ENCODE measurements around the gene FMN1.

The FMN1 gene

GRCh38 chr15:33112541-33113105, 81.9 kb downstream of the FMN1 start:
- no peak overlapping the region for H3K4me3 ChIP-seq (ENCODE audit: insufficient read depth, low read depth, low read length)
- WGBS, 2 experiments, result 87 to 89% methylated on average over 5 of the region's 5 CpGs
- H3K27ac ChIP-seq (ENCODE audit: insufficient read depth, low read depth, low read length, poor library complexity, severe bottlenecking), result no peak overlapping the region
- no peaks in the 10 kb centered on the region for H3K27me3 ChIP-seq (ENCODE audit: control insufficient read depth, insufficient read depth, low read length, poor library complexity, severe bottlenecking)
- H3K36me3 ChIP-seq (ENCODE audit: control insufficient read depth, insufficient read depth, low read length), result no peaks in the 10 kb centered on the region
- H3K9me3 ChIP-seq (ENCODE audit: control insufficient read depth, low read length), result no peaks in the 10 kb centered on the region
- H3K4me1 ChIP-seq (ENCODE audit: control insufficient read depth, insufficient read depth, low read length), result no peaks in the 10 kb centered on the region

- Histone ChIP-seq H3K4me1 (ENCODE audit: control insufficient read depth, insufficient read depth, low read length) (no peaks in the 10 kb centered on the region), H3K36me3 (ENCODE audit: control insufficient read depth, insufficient read depth, low read length) (no peaks in the 10 kb centered on the region), H3K9me3 (ENCODE audit: control insufficient read depth, low read length) (no peaks in the 10 kb centered on the region), H3K27ac (ENCODE audit: insufficient read depth, low read depth, low read length, poor library complexity, severe bottlenecking) (no peak overlapping the region), H3K4me3 (ENCODE audit: insufficient read depth, low read depth, low read length) (no peak overlapping the region), H3K27me3 (ENCODE audit: control insufficient read depth, insufficient read depth, low read length, poor library complexity, severe bottlenecking) (no peaks in the 10 kb centered on the region)
- 36 to 37% methylated on average over 1 of the region's 1 CpG for WGBS, 2 experiments
Measured at GRCh38 chr15:33111041-33111451, 83.5 kb downstream of the FMN1 start.

GRCh38 chr15:33109345-33109744, 85.2 kb downstream of the FMN1 start:
- no peaks in the 10 kb centered on the region for H3K9me3 ChIP-seq (ENCODE audit: control insufficient read depth, low read length)
- no peak overlapping the region for H3K27ac ChIP-seq (ENCODE audit: insufficient read depth, low read depth, low read length, poor library complexity, severe bottlenecking)
- H3K4me1 ChIP-seq (ENCODE audit: control insufficient read depth, insufficient read depth, low read length), result no peaks in the 10 kb centered on the region
- no peaks in the 10 kb centered on the region for H3K36me3 ChIP-seq (ENCODE audit: control insufficient read depth, insufficient read depth, low read length)
- 94 to 100% methylated on average over 2 to 3 of the region's 4 CpGs for WGBS, 2 experiments
- no peak overlapping the region for H3K4me3 ChIP-seq (ENCODE audit: insufficient read depth, low read depth, low read length)
- H3K27me3 ChIP-seq (ENCODE audit: control insufficient read depth, insufficient read depth, low read length, poor library complexity, severe bottlenecking), result no peaks in the 10 kb centered on the region

- no peaks in the 10 kb centered on the region for H3K27me3 ChIP-seq (ENCODE audit: control insufficient read depth, insufficient read depth, low read length, poor library complexity, severe bottlenecking)
- H3K36me3 ChIP-seq (ENCODE audit: control insufficient read depth, insufficient read depth, low read length), result no peaks in the 10 kb centered on the region
- H3K4me3 ChIP-seq (ENCODE audit: insufficient read depth, low read depth, low read length), result no peak overlapping the region
- H3K27ac ChIP-seq (ENCODE audit: insufficient read depth, low read depth, low read length, poor library complexity, severe bottlenecking), result no peak overlapping the region
- H3K9me3 ChIP-seq (ENCODE audit: control insufficient read depth, low read length), result no peaks in the 10 kb centered on the region
- no peaks in the 10 kb centered on the region for H3K4me1 ChIP-seq (ENCODE audit: control insufficient read depth, insufficient read depth, low read length)
Measured at GRCh38 chr15:33108518-33108917, 86.0 kb downstream of the FMN1 start.

- Histone ChIP-seq H3K4me1 (ENCODE audit: control insufficient read depth, insufficient read depth, low read length) (no peaks in the 10 kb centered on the region), H3K9me3 (ENCODE audit: control insufficient read depth, low read length) (no peaks in the 10 kb centered on the region), H3K36me3 (ENCODE audit: control insufficient read depth, insufficient read depth, low read length) (no peaks in the 10 kb centered on the region), H3K4me3 (ENCODE audit: insufficient read depth, low read depth, low read length) (no peak overlapping the region), H3K27ac (ENCODE audit: insufficient read depth, low read depth, low read length, poor library complexity, severe bottlenecking) (no peak overlapping the region), H3K27me3 (ENCODE audit: control insufficient read depth, insufficient read depth, low read length, poor library complexity, severe bottlenecking) (no peaks in the 10 kb centered on the region)
- 92 to 95% methylated on average over 2 of the region's 2 CpGs for WGBS, 2 experiments
Measured at GRCh38 chr15:33107950-33108349, 86.6 kb downstream of the FMN1 start.

- no peak overlapping the region for H3K4me3 ChIP-seq (ENCODE audit: insufficient read depth, low read depth, low read length)
- no peaks in the 10 kb centered on the region for H3K4me1 ChIP-seq (ENCODE audit: control insufficient read depth, insufficient read depth, low read length)
- no peaks in the 10 kb centered on the region for H3K27me3 ChIP-seq (ENCODE audit: control insufficient read depth, insufficient read depth, low read length, poor library complexity, severe bottlenecking)
- WGBS, 2 experiments, result 100% methylated on average over 1 of the region's 2 CpGs
- no peak overlapping the region for H3K27ac ChIP-seq (ENCODE audit: insufficient read depth, low read depth, low read length, poor library complexity, severe bottlenecking)
- no peaks in the 10 kb centered on the region for H3K36me3 ChIP-seq (ENCODE audit: control insufficient read depth, insufficient read depth, low read length)
- no peaks in the 10 kb centered on the region for H3K9me3 ChIP-seq (ENCODE audit: control insufficient read depth, low read length)
Measured at GRCh38 chr15:33104212-33104611, 90.3 kb downstream of the FMN1 start.

- WGBS, 2 experiments, result 99 to 100% methylated on average over 1 to 2 of the region's 3 CpGs
- H3K4me3 ChIP-seq (ENCODE audit: insufficient read depth, low read depth, low read length), result no peak overlapping the region
- H3K27me3 ChIP-seq (ENCODE audit: control insufficient read depth, insufficient read depth, low read length, poor library complexity, severe bottlenecking), result no peaks in the 10 kb centered on the region
- H3K27ac ChIP-seq (ENCODE audit: insufficient read depth, low read depth, low read length, poor library complexity, severe bottlenecking), result no peak overlapping the region
- no peaks in the 10 kb centered on the region for H3K4me1 ChIP-seq (ENCODE audit: control insufficient read depth, insufficient read depth, low read length)
- H3K9me3 ChIP-seq (ENCODE audit: control insufficient read depth, low read length), result no peaks in the 10 kb centered on the region
- no peaks in the 10 kb centered on the region for H3K36me3 ChIP-seq (ENCODE audit: control insufficient read depth, insufficient read depth, low read length)
Measured at GRCh38 chr15:33101036-33101435, 93.5 kb downstream of the FMN1 start.

GRCh38 chr15:33100314-33100713, 94.2 kb downstream of the FMN1 start:
- no peaks in the 10 kb centered on the region for H3K36me3 ChIP-seq (ENCODE audit: control insufficient read depth, insufficient read depth, low read length)
- no peaks in the 10 kb centered on the region for H3K27me3 ChIP-seq (ENCODE audit: control insufficient read depth, insufficient read depth, low read length, poor library complexity, severe bottlenecking)
- 90 to 99% methylated on average over 2 to 3 of the region's 3 CpGs for WGBS, 2 experiments
- H3K4me1 ChIP-seq (ENCODE audit: control insufficient read depth, insufficient read depth, low read length), result no peaks in the 10 kb centered on the region
- H3K27ac ChIP-seq (ENCODE audit: insufficient read depth, low read depth, low read length, poor library complexity, severe bottlenecking), result no peak overlapping the region
- H3K9me3 ChIP-seq (ENCODE audit: control insufficient read depth, low read length), result no peaks in the 10 kb centered on the region
- no peak overlapping the region for H3K4me3 ChIP-seq (ENCODE audit: insufficient read depth, low read depth, low read length)

GRCh38 chr15:33099739-33100138, 94.8 kb downstream of the FMN1 start:
- H3K4me1 ChIP-seq (ENCODE audit: control insufficient read depth, insufficient read depth, low read length), result no peaks in the 10 kb centered on the region
- H3K27me3 ChIP-seq (ENCODE audit: control insufficient read depth, insufficient read depth, low read length, poor library complexity, severe bottlenecking), result no peaks in the 10 kb centered on the region
- no peaks in the 10 kb centered on the region for H3K9me3 ChIP-seq (ENCODE audit: control insufficient read depth, low read length)
- H3K4me3 ChIP-seq (ENCODE audit: insufficient read depth, low read depth, low read length), result no peak overlapping the region
- WGBS, 2 experiments, result 85 to 93% methylated on average over 1 of the region's 1 CpG
- no peaks in the 10 kb centered on the region for H3K36me3 ChIP-seq (ENCODE audit: control insufficient read depth, insufficient read depth, low read length)
- no peak overlapping the region for H3K27ac ChIP-seq (ENCODE audit: insufficient read depth, low read depth, low read length, poor library complexity, severe bottlenecking)

GRCh38 chr15:33099213-33099612, 95.3 kb downstream of the FMN1 start:
- Histone ChIP-seq H3K4me3 (ENCODE audit: insufficient read depth, low read depth, low read length) (no peak overlapping the region), H3K4me1 (ENCODE audit: control insufficient read depth, insufficient read depth, low read length) (no peaks in the 10 kb centered on the region), H3K9me3 (ENCODE audit: control insufficient read depth, low read length) (no peaks in the 10 kb centered on the region), H3K27ac (ENCODE audit: insufficient read depth, low read depth, low read length, poor library complexity, severe bottlenecking) (no peak overlapping the region), H3K36me3 (ENCODE audit: control insufficient read depth, insufficient read depth, low read length) (no peaks in the 10 kb centered on the region), H3K27me3 (ENCODE audit: control insufficient read depth, insufficient read depth, low read length, poor library complexity, severe bottlenecking) (no peaks in the 10 kb centered on the region)
- WGBS, 2 experiments, result 92 to 96% methylated on average over 2 to 3 of the region's 3 CpGs
